Heart left ventricle (tissue), 13 donors: ENCODE measurements around the gene DOCK9.

Source experiments
- CTCF ChIP-seq, 12 donors: fragments of 200-600 bp; sonication (generic) in 4 of 12; IDR thresholded peaks; one replicate each; pipeline versions ENCODE4 v1.5.0 to v1.8.0; 2018 to 2022; ENCODE audit warnings: antibody characterized with exemption in 12 of 12, mild to moderate bottlenecking in 5 of 12
- POLR2A ChIP-seq, 2 donors: fragments of 450-650 bp; IDR thresholded peaks; one replicate each; pipeline ENCODE4 v1.6.1; 2017; ENCODE audit warnings: antibody characterized with exemption in 2 of 2, mild to moderate bottlenecking in 2 of 2, moderate library complexity in 2 of 2
- donor health status: ischemic (EF 13 %, LVEDD 7.1; RV severe dilation, severe dysfunction).
- donor health status: DM: no; HTN: yes; CAD: no.
- donor health status: DM: no; HTN: no; CAD: no.
- donor health status: ischemic (EF 25% LVEDD 6.9; RV normal size, moderate dysfunction).
- donor health status: ischemic (EF 25% LVEDD 5.7; RV mildly dilated, moderate dysfunction).
- donor health status: ischemic (EF 35%, LVEDD 5.7; RV mildly dilated, moderate dysfunction).
- donor health status: nonischemic (EF 11% LVEDD 7.7; RV severe dilation, severe dysfunction).
- donor health status: DM: yes; HTN: yes; CAD: no.
- donor health status: PGD.
- donor health status: ischemic (EF 29% LVEDD 5.4; RV normal size, mild dysfunction).
- donor health status: nonischemic (EF 23%, LVEDD 6.1; RV moderate dilation, normal function).

DNA sequence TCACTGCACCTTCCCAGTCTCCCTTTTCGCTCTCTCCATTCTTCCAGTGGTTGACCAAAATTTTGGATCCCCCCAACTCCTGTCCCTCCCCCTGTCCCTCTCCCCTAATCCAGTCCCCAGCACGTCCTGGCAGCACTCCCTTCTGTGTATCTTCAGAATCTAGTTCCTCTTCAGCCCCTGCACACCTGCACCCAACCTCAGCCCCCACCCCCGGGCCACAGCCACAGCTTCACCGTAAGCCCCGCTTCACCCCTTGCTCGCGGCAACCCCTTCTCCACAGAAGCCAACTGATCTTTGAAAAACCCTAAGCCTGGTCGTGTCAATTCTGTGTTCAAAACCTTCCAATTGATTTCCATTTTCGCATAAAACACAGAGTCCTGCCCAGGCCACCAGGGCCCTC is 189.9 kb downstream of the DOCK9 start:
- TF ChIP-seq CTCF (IDR thresholded peaks at IDR 0.05) (no peak), POLR2A (IDR thresholded peaks at IDR 0.05) (no peak)
